ENCODE data around the gene GORAB.

GRCh38 chr1:170533298-170533697 lies 1.3 kb downstream of the GORAB start:
- TF ChIP-seq CTCF (conservative IDR thresholded peaks at IDR 0.05) (no peak), ZFX (IDR thresholded peaks at IDR 0.05) (no peak)
